Measurements from ENCODE around the gene CACNA2D3.

Gene CACNA2D3

GRCh38 chr3:54427501-54427900 lies 305.1 kb downstream of the CACNA2D3 start:
- intact Hi-C loops (cut with DNase I; ENCODE audit: low total_unique reads) = no loop called here
- no peaks in the 10 kb centered on the region for H3K27me3 ChIP-seq
- no peaks in the 10 kb centered on the region for H3K9me3 ChIP-seq
- no peak overlapping the region for H3K4me3 ChIP-seq
- H3K27ac ChIP-seq = no peak overlapping the region
- H3K36me3 ChIP-seq = no peaks in the 10 kb centered on the region
- peaks cover 0 to 6% (median 0%) of the 10 kb centered on the region in 4 donors for H3K4me1 ChIP-seq
- TF ChIP-seq, protein P1, sequence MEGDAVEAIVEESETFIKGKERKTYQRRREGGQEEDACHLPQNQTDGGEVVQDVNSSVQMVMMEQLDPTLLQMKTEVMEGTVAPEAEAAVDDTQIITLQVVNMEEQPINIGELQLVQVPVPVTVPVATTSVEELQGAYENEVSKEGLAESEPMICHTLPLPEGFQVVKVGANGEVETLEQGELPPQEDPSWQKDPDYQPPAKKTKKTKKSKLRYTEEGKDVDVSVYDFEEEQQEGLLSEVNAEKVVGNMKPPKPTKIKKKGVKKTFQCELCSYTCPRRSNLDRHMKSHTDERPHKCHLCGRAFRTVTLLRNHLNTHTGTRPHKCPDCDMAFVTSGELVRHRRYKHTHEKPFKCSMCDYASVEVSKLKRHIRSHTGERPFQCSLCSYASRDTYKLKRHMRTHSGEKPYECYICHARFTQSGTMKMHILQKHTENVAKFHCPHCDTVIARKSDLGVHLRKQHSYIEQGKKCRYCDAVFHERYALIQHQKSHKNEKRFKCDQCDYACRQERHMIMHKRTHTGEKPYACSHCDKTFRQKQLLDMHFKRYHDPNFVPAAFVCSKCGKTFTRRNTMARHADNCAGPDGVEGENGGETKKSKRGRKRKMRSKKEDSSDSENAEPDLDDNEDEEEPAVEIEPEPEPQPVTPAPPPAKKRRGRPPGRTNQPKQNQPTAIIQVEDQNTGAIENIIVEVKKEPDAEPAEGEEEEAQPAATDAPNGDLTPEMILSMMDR (IDR thresholded peaks at IDR 0.05) = no peak
- DNase-seq = no peak

DNA sequence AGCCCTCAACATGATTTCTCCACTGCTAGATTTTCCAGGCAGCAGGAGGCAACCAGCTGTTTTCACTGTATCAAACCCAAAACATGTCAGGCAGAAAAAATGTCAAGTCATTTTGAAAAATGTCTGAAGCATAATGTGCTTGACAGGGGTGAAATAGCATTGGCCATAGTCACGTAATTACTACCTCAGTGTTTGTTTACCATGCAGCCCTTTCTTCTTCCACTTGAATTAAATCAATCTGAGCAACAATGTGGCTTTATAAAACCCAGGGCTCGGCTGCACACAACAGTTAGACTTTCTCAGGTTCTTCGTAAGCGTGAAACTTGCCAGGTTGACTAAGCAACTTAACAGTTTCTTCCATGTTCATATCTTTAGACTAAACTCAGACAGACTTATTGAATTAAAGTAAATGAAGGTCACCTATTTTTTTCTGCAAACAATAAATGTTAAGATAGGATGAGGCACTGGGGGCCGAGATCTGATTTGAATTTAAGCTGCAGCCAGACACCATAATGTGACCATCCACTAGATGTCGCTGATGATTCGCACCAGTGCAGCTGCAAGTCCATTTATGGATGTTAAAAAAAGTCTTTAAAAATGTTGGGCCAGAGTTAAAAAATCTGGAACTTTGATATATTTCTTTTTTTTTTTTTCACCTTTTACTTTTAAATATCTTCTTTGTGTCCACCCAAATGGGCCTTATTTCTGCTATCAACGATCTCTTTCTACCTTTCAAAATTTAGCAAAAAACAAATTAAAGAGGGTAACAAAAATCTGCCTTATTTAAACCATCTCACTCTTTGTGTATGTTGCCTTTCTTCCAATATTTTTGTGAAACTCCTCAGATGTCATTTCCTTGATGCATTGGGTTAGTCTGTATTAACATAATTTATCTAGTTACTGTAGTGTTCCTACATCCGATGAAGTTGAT lies 305.9 kb downstream of the CACNA2D3 start:
- no peaks in the 10 kb centered on the region for H3K27me3 ChIP-seq
- TF ChIP-seq, protein P1 (IDR thresholded peaks at IDR 0.05) = peak; percentile 64 to 81
- no peaks in the 10 kb centered on the region for H3K36me3 ChIP-seq
- H3K4me1 ChIP-seq = peaks cover 0 to 6% (median 0%) of the 10 kb centered on the region in 4 donors
- intact Hi-C loops (cut with DNase I; ENCODE audit: low total_unique reads) = no loop called here
- no peak overlapping the region for H3K4me3 ChIP-seq
- H3K9me3 ChIP-seq = no peaks in the 10 kb centered on the region
- no peak overlapping the region for H3K27ac ChIP-seq
- DNase-seq = peak in 1 of 2 donors; percentile 47

DNA sequence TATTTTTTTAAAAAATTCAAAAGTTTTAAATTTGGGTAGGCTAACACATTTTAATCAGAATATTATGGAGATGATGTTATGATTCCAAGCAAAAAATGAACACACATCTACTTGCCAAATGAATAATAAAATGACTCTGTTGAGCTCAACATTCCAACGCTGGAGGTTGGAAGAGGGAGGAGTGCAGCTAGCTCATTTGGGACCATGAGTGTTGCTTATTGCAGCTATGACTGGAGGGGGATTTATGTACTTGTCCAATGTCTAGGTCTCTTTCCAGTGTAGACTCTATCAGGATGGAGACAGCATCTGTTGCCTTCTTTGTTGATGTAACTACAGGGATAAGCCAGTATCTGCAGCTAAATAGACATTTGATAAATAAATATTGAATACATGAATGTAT lies 310.6 kb downstream of the CACNA2D3 start:
- no peak overlapping the region for H3K4me3 ChIP-seq
- no peaks in the 10 kb centered on the region for H3K9me3 ChIP-seq

DNA sequence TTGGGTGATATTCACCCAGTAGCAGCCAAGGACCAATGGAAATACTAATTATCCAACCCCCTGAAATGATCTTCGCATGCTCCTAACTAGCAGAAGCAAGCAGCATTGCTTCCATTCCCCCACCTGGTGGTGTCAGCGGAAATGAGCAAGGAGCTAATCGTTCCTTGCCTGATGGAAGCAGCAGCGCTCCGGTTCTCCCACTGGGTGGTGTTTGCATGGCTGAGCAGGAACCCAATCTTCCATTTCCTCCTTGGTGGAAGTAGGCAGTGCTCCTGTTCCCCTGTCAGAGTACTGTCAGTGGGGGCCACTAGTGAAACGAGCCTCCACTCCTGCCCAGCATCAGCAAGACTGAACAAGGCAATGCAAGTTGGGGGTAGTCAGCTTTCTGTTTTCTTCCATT lies 311.5 kb downstream of the CACNA2D3 start:
- no peak overlapping the region for H3K4me3 ChIP-seq
- TF ChIP-seq, protein P1 (IDR thresholded peaks at IDR 0.05) = no peak
- H3K4me1 ChIP-seq = no peaks in the 10 kb centered on the region
- no peaks in the 10 kb centered on the region for H3K27me3 ChIP-seq
- H3K27ac ChIP-seq = no peak overlapping the region
- intact Hi-C loops (cut with DNase I; ENCODE audit: low total_unique reads) = no loop called here
- no peaks in the 10 kb centered on the region for H3K9me3 ChIP-seq
- no peak for DNase-seq
- H3K36me3 ChIP-seq = no peaks in the 10 kb centered on the region

More for the DNA sequence above, 310.6 kb downstream of the CACNA2D3 start:
- H3K4me1 ChIP-seq = peaks cover 0 to under 1% (median 0%) of the 10 kb centered on the region in 4 donors
- H3K27ac ChIP-seq = no peak overlapping the region
- no peaks in the 10 kb centered on the region for H3K36me3 ChIP-seq
- intact Hi-C loops (cut with DNase I; ENCODE audit: low total_unique reads) = no loop called here
- TF ChIP-seq, protein P1 (IDR thresholded peaks at IDR 0.05) = no peak
- DNase-seq = no peak
- H3K27me3 ChIP-seq = no peaks in the 10 kb centered on the region

DNA sequence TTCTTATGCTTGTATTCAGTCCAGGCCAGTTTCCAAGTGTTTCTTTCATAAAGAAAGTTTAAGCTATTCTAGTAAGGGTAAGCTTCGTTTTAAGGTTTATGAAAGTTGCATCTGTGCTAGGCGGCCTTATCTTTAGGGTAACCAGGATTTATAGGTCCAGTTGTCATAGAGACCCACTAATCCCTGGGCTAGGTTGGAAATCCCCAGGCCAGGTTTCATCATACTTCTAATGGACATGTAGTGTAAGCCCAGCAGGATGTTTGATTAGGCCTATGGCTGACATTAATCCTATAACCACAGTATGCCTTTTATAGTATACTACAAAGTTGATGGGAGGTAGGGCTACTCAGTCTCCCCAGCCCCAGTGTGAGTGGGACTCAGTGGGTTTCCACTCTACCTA lies 312.4 kb downstream of the CACNA2D3 start:
- no peak for DNase-seq
- H3K4me3 ChIP-seq = no peak overlapping the region
- H3K4me1 ChIP-seq = no peaks in the 10 kb centered on the region
- H3K27me3 ChIP-seq = no peaks in the 10 kb centered on the region
- no peaks in the 10 kb centered on the region for H3K9me3 ChIP-seq
- intact Hi-C loops (cut with DNase I; ENCODE audit: low total_unique reads) = no loop called here
- no peaks in the 10 kb centered on the region for H3K36me3 ChIP-seq
- no peak overlapping the region for H3K27ac ChIP-seq
- TF ChIP-seq, protein P1 (IDR thresholded peaks at IDR 0.05) = no peak
